IPS DF 19.7 (cell line): ENCODE results near the gene SUSD1.
A peak's percentile ranks its signal among the peaks of the same experiment; 100 is the strongest.
"Not testable (repeated sequence)": the region's sequence is repeated elsewhere in the genome, so short reads cannot be mapped to it uniquely, and the experiment has no call there.

Experiments
- DNase-seq: peaks from one replicate; pipeline ENCODE4 v3.0.0-alpha.2; 2013; ENCODE audit warnings: low read depth, low spot score

The SUSD1 gene

DNA sequence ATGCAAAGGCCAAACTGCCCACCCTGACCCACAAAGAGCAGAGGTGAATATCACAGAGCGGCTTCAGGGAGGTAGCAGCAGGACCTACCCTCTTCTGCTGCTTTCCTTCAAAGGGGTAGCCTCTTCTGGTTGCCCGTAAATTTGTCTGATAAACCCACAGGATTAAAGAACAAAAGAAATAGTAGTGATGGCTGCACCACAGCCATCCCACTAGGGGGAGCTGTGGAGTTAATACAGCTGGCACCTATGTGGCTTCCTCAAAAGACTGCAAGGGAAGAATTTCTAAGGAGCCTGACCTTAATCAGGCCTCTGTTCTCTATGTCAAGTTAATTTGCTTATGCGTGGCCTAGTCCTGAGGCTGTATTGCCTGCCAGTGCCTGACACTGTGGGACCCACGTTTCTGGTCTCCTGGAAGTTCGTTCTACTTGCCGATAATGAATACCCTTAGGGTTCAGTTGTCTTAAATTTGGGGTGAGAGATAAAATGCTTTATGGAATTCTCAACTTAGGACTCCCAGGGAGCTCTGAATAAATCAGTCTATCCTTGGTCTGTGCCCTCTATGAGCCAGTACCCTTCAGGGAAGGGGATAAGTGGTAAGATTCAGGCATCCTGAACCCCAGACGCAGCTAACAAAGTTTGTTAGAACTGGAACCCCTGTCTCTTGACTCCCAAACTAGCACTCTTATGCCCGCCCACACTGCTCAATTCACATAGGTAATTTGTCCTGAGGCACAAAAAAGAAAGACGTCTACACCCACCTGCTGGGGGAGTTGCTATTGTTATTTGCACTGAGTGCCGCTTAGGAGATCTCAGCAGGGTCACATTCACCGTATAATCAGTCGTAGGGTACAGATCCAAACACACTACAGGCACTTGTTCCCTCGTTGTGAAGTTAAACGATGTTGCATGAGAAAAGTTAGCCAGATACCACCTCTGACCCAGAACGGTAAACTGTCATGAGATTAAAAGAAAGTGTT, 77.1 kb downstream of the SUSD1 start:
- DNase-seq = peak; percentile 75

DNA sequence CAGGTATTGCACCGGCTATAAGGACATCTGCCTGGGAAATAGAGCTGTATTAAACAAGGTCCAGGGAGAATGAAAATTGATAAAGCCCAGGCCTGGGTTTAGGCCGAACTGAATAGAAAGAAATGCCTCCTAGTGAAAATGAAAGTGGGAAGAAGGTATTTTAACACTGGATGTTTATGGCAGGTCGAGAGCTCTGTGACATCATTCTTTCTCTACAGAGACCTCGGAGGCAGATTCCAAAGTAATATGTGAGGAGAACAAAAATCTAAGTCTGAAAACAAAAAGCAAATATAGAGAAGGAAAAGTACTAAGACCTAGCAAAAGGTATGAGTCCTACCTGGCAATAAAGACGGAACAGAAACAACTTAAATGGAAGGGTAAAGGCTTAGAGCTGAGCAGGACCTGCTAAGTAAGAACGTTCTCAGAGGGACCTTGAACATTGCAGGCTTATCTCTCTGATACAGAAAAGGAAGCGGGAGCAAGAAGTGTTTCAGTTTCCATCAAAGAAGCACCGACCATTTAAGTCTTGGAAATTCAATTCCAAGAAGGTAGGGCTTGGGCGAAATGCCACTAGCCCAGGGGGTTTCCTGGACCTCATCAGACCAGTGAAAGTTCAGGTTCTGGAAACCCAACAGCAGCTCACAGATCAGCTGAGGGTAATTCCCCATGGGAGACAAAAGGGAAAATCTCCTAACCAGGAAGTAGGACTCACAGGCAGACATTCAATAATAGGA, 80.0 kb downstream of the SUSD1 start:
- no peak for DNase-seq

DNA sequence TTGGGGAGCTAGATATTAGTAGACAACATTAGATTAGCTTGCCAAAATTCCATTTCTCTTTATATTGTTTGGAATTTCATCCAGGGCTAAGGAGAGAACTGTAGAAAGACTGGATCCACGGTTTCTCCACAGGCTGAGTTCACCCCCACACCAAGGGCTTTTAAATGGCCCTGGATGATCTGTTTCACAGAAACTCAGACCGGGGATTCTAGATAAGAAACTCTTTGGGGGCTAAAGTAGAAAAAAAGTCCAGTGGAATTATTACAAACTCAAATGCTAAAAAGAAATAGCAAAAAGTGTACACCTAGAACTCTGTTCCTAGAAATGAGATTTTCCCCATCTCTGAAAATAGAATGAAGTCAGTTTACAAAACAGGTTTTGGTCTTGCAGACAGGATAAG, 80.9 kb downstream of the SUSD1 start:
- DNase-seq = no peak

DNA sequence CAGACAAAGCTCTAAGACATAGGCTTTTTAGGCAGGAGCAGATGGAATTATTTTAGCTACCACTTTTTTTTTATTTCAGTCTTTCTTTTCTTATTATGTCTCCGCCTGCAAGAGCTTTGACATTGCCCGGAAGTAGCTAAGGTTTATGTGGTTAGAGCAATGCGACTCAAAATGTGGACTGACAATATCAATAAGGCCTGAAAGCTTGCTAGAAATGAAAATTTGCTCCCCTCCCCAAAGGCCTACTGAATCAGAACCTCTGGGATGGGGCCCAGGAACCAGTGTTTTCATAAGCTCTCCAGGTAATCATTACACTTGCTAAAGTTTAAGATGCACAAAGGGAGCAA, 81.3 kb downstream of the SUSD1 start:
- no peak for DNase-seq

DNA sequence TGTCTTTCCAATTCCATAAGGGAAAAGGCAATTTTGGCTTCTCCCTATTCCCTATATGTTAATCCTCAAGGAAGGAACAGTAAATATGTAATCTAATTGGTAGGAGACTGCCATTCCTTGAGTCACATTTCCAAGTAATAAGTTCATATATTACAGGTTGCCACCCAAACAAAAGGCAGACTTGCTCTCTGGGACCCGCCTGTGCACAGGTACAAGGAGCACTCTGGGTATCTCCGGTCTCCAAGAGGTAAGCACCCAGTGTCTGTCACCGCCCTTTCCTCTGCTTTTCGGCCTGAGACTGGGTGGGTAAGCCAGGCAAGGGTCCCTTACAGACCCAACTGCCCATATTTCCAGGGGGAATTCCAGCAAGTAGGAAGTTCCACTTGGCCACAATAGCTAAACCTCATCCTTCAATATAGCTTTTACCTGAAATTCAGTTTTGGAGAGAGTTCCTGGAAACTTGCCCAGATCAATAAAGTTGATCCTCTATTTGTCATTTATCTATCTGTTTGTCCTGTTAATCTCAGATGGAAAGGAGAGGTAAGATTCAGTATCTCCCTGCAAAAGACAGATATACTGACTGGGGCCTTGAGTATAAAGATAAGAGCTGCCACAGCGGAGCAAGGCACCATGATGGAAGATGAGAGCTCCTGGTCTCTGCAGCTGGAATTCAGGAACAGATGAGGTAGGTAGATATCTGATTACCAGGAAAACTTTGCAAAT, 81.8 kb downstream of the SUSD1 start:
- no peak for DNase-seq

DNA sequence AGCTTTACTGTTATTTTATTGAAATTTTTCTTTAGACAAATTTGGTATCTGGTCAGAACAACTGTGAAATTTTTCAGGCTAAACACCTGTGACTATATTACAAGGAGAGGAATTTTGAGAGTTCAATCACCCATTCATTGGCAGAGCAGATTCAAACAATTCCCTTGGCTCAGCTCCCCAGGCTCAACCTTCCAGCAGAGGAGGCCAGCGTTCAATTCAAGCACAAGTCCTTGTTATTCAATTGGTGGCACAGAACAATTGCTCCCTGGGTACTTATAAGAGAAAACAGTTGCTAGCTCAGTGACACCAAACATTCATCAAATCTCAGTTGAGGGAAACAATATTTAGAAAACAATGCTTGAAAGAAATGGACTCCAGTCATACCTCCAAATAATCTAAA, 83.3 kb downstream of the SUSD1 start:
- no peak for DNase-seq

DNA sequence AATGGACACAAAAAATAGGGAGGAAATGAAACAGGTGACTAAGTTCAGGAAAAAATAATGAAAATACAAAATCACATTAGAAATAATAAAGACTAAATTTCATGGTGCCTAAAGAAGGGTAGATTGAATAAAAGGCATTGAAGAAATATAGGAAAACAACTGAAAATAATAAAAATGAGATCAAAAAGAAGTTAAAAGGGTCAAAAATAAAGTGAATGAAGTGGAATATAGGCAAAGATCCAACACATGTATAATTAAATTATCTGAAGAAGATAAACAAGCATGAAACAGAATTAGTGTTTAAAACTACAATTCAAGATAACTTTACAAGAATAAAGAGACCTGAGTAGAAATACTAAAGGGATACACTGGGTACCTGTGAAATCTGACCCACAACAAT, 87.6 kb downstream of the SUSD1 start:
- no peak for DNase-seq

DNA sequence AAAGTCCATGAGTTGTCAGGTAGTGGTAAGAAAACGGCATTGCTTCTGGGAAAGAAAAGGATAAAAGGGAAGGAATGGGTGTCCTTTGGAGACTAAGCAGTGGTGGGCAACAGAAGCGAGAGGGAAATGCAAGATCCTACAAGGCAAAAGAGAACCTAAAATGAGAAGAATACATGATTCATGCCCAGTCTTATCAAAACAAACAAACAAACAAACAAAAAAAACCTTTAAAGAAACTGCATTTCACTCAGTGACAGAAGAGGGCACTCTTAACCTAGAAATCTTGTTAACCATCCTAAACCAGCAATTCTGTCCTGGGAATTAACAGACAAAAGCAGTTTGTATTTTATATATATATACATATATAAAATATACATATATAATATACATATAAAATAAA, 88.5 kb downstream of the SUSD1 start:
- DNase-seq = no peak

DNA sequence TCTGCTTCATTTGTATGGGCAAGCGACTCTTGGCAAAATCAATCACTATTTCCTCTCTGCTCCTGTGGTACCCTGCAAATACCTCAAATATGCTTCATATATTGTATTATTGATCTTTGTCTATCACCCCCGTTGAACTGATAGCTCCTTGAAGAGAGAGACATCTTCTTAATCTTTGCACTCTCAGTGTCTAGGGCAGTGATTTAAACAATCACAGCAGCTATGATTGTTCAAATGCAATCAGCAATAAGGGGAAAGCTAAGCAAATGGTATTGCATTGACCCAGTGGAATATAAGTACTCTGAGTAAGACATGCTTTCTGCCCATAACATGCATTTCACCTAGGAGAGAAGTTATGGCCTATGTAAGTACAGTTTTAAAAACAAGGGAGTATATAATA, 90.2 kb downstream of the SUSD1 start:
- no peak for DNase-seq

DNA sequence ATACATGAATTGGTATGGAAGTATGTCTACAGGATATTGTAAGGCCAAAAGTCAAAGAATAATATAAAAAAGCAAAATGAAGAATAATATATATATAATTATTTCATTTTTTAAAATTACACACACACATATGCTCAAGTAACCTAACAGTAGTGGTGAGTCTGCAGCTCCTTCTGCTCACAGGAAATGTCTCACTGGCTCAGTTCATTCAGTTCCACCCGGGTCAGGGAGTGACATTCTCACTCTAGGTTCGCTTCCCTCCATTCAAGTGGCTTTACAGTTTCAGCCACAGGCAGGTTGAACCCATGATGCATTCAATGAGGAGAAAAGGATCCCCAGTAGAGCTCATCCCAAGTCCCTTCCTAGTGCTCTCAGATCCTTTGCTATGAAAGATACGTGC, 90.8 kb downstream of the SUSD1 start:
- DNase-seq = no peak

DNA sequence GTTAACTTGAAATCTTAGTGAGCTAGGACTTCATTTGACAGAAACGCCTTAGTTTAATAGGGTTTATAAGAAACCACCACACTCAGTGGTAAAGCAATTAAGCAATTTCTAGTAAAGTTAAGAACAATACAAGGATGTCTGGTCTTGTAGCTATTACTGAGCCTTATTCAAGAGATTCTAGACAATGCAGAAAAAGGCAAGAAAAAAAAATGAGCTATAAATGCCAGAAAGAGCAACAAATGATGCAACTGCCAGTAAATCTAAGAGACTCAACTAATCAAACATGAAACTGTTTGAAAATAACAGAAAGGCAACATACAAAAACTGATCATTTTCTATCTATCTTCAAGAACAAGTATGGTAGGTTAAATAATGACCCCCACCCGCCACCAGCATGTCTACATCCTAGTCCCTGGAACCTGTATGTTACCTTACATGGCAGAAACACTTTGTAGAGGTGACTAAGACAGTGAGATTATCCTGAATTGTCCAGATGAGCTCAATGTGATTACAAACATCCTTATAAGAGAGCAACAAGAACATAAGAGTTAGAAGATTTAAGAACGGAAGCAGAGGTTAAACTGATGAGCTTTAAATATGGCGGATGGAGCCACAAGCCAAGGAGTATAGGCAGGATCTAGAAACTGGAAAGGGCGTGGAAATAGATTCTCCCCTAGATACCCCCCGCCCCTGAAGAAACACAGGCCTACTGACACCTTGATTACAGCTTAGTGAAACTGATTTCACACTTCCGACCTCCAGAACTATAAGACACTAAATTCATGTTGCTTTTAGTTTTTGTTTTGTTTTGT, 93.0 kb downstream of the SUSD1 start:
- no peak for DNase-seq

DNA sequence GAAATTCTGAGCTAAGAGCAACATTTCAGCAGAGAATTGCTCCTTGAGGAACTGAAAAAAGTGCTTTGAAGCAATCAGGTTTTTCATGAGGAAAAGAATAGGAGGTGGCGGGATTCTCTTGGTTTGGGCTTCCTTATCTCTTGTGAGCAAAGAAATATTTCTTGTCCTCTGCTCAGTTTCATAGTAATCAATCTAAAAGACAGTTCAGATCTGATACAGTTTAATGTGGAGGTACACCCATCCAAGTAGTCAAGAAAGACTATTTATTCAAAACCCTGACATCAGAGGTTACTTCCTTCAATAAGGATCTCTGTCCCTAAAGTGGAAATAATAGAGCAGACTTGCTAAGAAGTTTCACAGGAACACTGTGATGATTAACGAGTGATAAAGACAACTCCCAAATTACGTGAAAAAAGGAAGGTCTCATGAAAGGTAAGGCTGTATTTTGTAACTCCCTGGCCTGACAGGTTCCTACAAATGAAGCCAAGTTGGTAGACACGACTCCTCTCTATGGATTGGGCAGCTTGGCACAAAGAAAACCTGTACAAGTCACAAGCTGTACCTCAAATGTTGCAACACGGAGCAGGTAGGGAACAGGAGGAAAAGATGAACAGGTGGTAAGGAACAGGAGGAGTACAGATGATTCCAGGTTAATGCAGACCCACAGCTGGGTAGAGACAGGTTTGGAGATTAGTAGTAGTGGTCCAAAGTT, 94.1 kb downstream of the SUSD1 start:
- DNase-seq = no peak

DNA sequence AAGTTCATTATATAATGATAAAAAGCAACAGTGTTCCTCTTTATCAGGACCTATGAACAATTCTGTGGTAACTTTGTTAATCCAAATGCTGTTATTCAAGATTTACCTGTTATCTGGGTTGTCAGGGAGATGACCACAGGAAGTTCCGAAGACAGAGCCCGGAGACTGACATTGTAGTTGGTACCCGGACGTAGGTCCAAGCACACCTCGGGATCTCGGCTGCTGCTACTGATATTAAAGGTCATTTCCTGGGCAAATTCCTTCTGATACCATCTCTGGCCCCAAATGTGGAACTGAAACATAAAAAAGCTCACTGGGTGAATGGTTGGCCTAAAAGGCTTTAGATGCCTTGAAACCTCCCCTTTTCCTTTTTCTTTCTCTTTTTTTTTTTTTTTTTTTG, 96.7 kb downstream of the SUSD1 start:
- DNase-seq = no peak

DNA sequence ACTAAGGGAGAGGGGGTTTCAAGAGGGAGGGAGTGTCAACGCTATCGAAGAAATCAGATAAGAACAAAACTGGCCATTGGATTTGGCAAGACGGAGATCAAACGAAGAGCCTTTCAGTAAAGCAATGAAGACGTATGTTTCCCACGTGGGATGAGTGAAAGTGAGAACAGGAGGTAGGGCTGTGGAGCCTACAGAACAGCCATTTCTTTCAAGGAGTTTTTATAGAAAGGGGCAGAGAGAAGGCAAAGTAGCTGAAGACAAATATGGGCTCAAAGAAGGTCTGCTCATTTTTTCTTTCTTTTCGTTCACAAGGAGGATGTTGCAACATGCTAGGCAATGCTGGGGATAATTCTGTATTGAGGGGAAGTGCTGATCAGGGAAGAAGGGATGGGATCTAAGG, 98.3 kb downstream of the SUSD1 start:
- DNase-seq = no peak

DNA sequence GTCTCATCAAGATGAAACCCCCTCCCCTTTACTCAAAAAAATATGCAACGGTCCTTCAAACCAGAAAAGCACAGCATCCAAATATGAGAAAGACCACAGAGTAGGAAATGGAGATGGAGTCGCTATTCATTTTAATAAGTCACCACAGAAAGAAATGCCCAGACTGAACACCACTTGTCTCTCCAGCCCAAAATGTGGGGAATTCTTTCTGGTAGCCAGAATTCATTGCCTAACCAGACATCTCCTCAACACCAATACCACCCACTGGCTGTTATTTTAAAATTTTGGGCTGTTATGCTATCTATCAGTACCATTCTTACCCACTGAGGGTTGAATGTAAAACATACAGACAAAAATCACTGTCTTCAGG, 100.1 kb downstream of the SUSD1 start:
- no peak for DNase-seq

DNA sequence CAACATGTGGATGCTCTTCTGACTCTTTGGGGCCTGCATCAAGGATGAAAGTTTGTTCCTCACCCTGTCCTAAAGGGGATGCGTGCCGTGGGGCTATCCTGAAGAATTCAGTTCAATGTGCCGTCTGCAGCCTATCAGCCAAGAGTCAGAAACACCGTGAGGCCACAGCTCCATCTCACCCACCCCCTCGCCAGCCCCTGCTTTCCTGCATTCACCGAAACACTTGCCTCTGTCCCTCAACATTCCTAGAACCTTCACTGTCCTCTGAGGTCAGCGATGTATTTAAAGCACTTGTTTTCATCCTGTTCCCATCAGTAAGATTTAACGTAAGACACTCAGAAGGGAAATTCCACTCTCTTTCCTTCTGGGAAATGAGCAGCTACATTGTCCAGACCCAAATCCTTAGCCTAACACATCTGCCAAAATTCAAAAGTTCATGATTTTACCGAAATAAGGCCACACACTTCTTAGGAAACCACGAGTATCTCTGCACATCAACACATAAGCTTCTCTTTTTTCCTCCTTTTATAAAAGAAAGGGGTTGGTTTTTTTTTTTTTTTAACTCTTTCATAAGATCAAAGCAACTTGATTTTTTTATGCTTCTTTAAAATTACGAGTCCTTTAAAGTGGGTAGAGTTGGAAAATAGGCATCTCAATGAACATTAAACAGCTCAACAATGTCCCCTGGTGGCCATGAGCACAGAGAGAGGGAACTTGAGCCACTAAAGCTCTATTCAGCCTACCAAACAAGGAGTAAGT, 100.7 kb downstream of the SUSD1 start:
- DNase-seq = peak; percentile 25

DNA sequence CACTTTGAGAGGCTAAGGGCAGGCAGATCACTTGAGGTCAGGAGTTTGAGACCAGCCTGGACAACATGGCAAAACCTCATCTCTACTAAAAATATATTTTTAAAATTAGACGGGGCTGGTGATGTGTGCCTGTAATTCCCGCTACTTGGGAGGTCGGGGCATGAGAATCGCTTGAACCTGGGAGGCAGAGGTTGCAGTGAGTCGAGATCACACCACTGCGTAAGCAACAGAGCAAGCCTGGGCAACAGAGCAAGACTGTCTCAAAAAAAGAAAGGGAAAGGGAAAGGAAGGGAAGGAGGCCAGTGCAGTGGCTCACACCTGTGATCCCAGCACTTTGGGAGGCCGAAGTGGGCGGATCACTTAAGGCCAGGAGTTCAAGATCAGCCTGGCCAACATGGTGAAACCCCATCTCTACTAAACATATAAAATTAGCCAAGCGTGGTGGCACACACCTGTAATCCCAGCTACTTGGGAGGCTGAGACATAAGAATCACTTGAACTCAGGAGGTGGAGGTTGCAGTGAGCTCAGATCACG, 101.4 kb downstream of the SUSD1 start:
- DNase-seq = not testable (repeated sequence)

DNA sequence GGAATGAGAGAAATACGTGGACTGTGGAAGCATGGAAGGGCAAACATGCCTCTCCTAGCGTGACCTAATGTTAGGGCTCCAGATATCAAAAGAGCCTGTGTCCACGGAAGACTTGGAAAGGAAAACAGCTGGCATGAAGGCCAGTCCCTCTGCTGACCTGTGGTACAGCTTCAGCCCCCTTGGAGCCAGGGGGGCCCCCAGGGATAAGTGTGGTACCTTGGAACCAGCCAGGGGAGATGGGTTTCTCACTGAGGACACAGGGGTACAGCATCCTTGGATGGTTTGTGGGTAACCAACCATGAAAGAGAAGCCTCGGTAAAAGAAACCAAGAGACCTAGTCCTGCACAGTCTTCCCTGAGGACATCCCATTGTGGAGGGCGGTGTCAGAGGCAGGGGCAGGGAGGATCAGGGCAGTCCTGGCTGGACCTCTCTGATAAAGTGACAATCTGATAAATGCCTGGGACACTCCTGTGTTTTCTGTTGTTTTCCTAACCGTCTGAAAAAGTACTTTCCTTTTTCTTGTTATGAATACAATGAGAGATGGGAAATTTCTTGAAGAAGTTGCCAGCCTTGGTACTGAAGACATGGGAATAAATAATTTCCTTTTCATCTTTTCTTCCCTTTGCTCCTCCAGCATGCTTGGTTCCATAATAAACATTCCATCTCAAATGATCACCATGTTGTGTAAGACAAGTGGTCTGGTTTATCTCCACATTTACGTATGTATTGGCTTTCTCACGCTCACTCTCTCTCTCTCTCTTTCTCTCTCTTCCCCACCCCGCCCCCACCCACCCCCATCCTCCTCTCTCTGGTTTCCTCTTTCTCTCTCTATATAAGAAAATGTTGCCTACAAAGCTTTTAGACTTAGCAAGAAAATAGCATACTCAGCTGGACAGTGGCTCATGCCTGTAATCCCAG, 102.1 kb downstream of the SUSD1 start:
- DNase-seq = no peak
